Neural progenitor cell (in vitro differentiated cells): ENCODE measurements around the gene MPRIP.

Experiments
- CTCF ChIP-seq: fragments of 200-600 bp; sonication (generic); IDR thresholded peaks from 2 replicates; pipeline ENCODE4 v1.5.1; 2017; ENCODE audit warnings: antibody characterized with exemption, mild to moderate bottlenecking
- EZH2 ChIP-seq: fragments of 200-600 bp; sonication (generic); IDR thresholded peaks from 2 replicates; pipeline ENCODE4 v1.6.1; 2017; ENCODE audit warnings: antibody characterized with exemption, mild to moderate bottlenecking, moderate library complexity
- EZH2phosphoT487 ChIP-seq: fragments of 200-600 bp; sonication (generic); IDR thresholded peaks from 2 replicates; pipeline ENCODE4 v1.6.1; 2017; ENCODE audit warnings: antibody characterized with exemption

GRCh38 chr17:17035920-17036523 is 6.2 kb upstream of the MPRIP start:
- TF ChIP-seq CTCF (no peak), EZH2phosphoT487 (no peak), EZH2 (no peak)
